H9 (cell line): Measurements from ENCODE around the gene GAGE13. TPM values are rescaled to one million over a fixed set of nuclear protein-coding genes. Genes with fewer than 3 reads are reported as not detected.

Experiments
- DNase-seq: peaks from one replicate; pipeline ENCODE4 v3.0.0-alpha.2; 2017
- H2AFZ ChIP-seq: one replicate; pipeline ENCODE4 v1.6.1; 2013; ENCODE audit warnings: mild to moderate bottlenecking, low read length, control low read depth, moderate library complexity
- H2AK5ac ChIP-seq: 2 replicates; pipeline ENCODE4 v1.6.1; 2013; ENCODE audit warnings: low read length, control low read depth, mixed read lengths; ENCODE audit not compliant: insufficient read length
- H2BK120ac ChIP-seq: one replicate; pipeline ENCODE4 v1.6.1; 2013; ENCODE audit warnings: low read depth, mild to moderate bottlenecking, low read length, control low read depth, inconsistent platforms; ENCODE audit not compliant: poor library complexity, severe bottlenecking
- H2BK12ac ChIP-seq: 2 replicates; pipeline ENCODE4 v1.6.1; 2013; ENCODE audit warnings: low read length, control low read depth, mixed read lengths, low read depth; ENCODE audit not compliant: insufficient read length
- H2BK15ac ChIP-seq: 2 replicates; pipeline ENCODE4 v1.6.1; 2013; ENCODE audit warnings: low read depth, low read length, control low read depth
- H2BK20ac ChIP-seq: one replicate; pipeline ENCODE4 v1.6.1; 2013; ENCODE audit warnings: low read depth, mild to moderate bottlenecking, low read length, control low read depth, inconsistent platforms; ENCODE audit not compliant: poor library complexity, severe bottlenecking
- H2BK5ac ChIP-seq: 2 replicates; pipeline ENCODE4 v1.6.1; 2013; ENCODE audit warnings: low read length, control low read depth, mixed read lengths; ENCODE audit not compliant: insufficient read length
- H3K14ac ChIP-seq: 2 replicates; pipeline ENCODE4 v1.6.1; 2013; ENCODE audit warnings: low read length, control low read depth; ENCODE audit not compliant: insufficient read depth
- H3K18ac ChIP-seq: 2 replicates; pipeline ENCODE4 v1.6.1; 2013; ENCODE audit warnings: low read depth, mild to moderate bottlenecking, mixed read lengths, low read length, control low read depth; ENCODE audit not compliant: insufficient read length
- H3K23ac ChIP-seq: 2 replicates; pipeline ENCODE4 v1.6.1; 2013; ENCODE audit warnings: low read length, control low read depth, mixed read lengths, low read depth; ENCODE audit not compliant: insufficient read length
- H3K23me2 ChIP-seq: 2 replicates; pipeline ENCODE4 v1.6.1; 2013; ENCODE audit warnings: low read depth, mild to moderate bottlenecking, mixed read lengths, low read length, control low read depth; ENCODE audit not compliant: insufficient read length, poor library complexity, severe bottlenecking
- H3K27ac ChIP-seq: 2 replicates; pipeline ENCODE4 v1.5.1; 2013; ENCODE audit warnings: low read length, control low read depth, mixed read lengths, low read depth; ENCODE audit not compliant: insufficient read length
- H3K27me3 ChIP-seq: 2 replicates; pipeline ENCODE4 v1.6.1; 2013; ENCODE audit warnings: low read length, control low read depth, inconsistent platforms; ENCODE audit not compliant: insufficient read depth
- H3K4ac ChIP-seq: 2 replicates; pipeline ENCODE4 v1.6.1; 2013; ENCODE audit warnings: low read depth, mild to moderate bottlenecking, control low read depth, inconsistent platforms, low read length, moderate library complexity
- H3K4me1 ChIP-seq: 2 replicates; pipeline ENCODE4 v1.6.1; 2013; ENCODE audit warnings: low read length, control low read depth, inconsistent platforms; ENCODE audit not compliant: insufficient read depth
- H3K4me2 ChIP-seq: 2 replicates; pipeline ENCODE4 v1.6.1; 2013; ENCODE audit warnings: low read length, control low read depth, mixed read lengths; ENCODE audit not compliant: insufficient read length, insufficient read depth
- H3K56ac ChIP-seq: 2 replicates; pipeline ENCODE4 v1.6.1; 2013; ENCODE audit warnings: low read depth, mild to moderate bottlenecking, mixed read lengths, low read length, control low read depth; ENCODE audit not compliant: insufficient read length
- H3K79me1 ChIP-seq: 2 replicates; pipeline ENCODE4 v1.6.1; 2013; ENCODE audit warnings: low read depth, mild to moderate bottlenecking, moderate library complexity, low read length, control low read depth, inconsistent platforms; ENCODE audit not compliant: insufficient read depth, poor library complexity, severe bottlenecking
- H3K79me2 ChIP-seq: 2 replicates; pipeline ENCODE4 v1.6.1; 2013; ENCODE audit warnings: low read length, control low read depth, inconsistent platforms; ENCODE audit not compliant: insufficient read depth
- H3K9ac ChIP-seq: 2 replicates; pipeline ENCODE4 v1.6.1; 2013; ENCODE audit warnings: low read length, control low read depth, mixed read lengths; ENCODE audit not compliant: insufficient read length; ENCODE audit errors: extremely low read depth
- H3K9me3 ChIP-seq: one replicate; pipeline ENCODE4 v1.6.1; 2013; ENCODE audit warnings: low read depth, low read length, inconsistent platforms; ENCODE audit not compliant: control insufficient read depth
- H3T11ph ChIP-seq: one replicate; pipeline ENCODE4 v1.6.1; 2013; ENCODE audit warnings: mild to moderate bottlenecking, low read length, control low read depth, inconsistent platforms
- H4K20me1 ChIP-seq: one replicate; pipeline ENCODE4 v1.6.1; 2013; ENCODE audit not compliant: control insufficient read depth, insufficient read length, insufficient read depth
- H4K5ac ChIP-seq: 2 replicates; pipeline ENCODE4 v1.6.1; 2013; ENCODE audit warnings: low read depth, mild to moderate bottlenecking, mixed read lengths, low read length, control low read depth; ENCODE audit not compliant: insufficient read length
- H4K8ac ChIP-seq: replicated peaks from 2 replicates; pipeline ENCODE4 v1.6.1; 2013; ENCODE audit warnings: low read length, control low read depth, mixed read lengths, low read depth; ENCODE audit not compliant: insufficient read length
- H4K91ac ChIP-seq: 2 replicates; pipeline ENCODE4 v1.6.1; 2013; ENCODE audit warnings: low read depth, mild to moderate bottlenecking, moderate library complexity, mixed read lengths, low read length, control low read depth; ENCODE audit not compliant: insufficient read length
- H3K27ac Mint-ChIP-seq, 3 experiments: 2 replicates in 2 of 3; 3 replicates in 1 of 3; pipeline ENCODE4 v1.8.0; 2020 to 2021; ENCODE audit warnings: mixed read lengths in 3 of 3, mild to moderate bottlenecking in 1 of 3, moderate library complexity in 1 of 3
- H3K27me3 Mint-ChIP-seq: 2 replicates; pipeline ENCODE4 v1.8.0; 2021; ENCODE audit warnings: low read depth, mild to moderate bottlenecking, moderate library complexity, mixed read lengths
- H3K36me3 Mint-ChIP-seq, 3 experiments: 2 replicates in 2 of 3; 3 replicates in 1 of 3; pipeline ENCODE4 v1.8.0; 2020 to 2021; ENCODE audit warnings: low read depth in 3 of 3, mixed read lengths in 3 of 3; ENCODE audit not compliant: insufficient read depth in 1 of 3
- H3K4me1 Mint-ChIP-seq, 2 experiments: 2 replicates each; pipeline ENCODE4 v1.8.0; 2020; ENCODE audit warnings: mixed read lengths in 2 of 2
- H3K4me3 Mint-ChIP-seq, 2 experiments: 2 replicates in 1 of 2; 3 replicates in 1 of 2; pipeline ENCODE4 v1.8.0; 2020 to 2021; ENCODE audit warnings: mild to moderate bottlenecking in 2 of 2, mixed read lengths in 2 of 2, moderate library complexity in 1 of 2
- H3K9me3 Mint-ChIP-seq, 2 experiments: 2 replicates in 1 of 2; 3 replicates in 1 of 2; pipeline ENCODE4 v1.8.0; 2020; ENCODE audit warnings: mild to moderate bottlenecking in 2 of 2, mixed read lengths in 2 of 2, moderate library complexity in 1 of 2
- WGBS: extraction: QIAGEN DNeasy Blood & Tissue Kit; methylation state at CpG from one replicate; pipeline ENCODE4 v1.1.7; 2013; ENCODE audit warnings: missing lambda C conversion rate, low lambda C conversion rate, mixed read lengths; ENCODE audit not compliant: insufficient read length; ENCODE audit errors: extremely low coverage; 5-methylcytosine and 5-hydroxymethylcytosine counted together
- total RNA-seq: library from RNA; stranded (reverse); gene quantifications from 2 replicates; pipeline ENCODE4 v1.2.1, GENCODE V29; 2021
- TF ChIP-seq, protein P1 (sequence below): fragments of 200-600 bp; sonication (generic); conservative IDR thresholded peaks from 3 replicates; pipeline ENCODE4 v1.8.0; 2021; ENCODE audit warnings: antibody characterized with exemption, mild to moderate bottlenecking

Gene GAGE13
- total RNA-seq, 1 experiment from 2014 or later: not detected

DNA sequence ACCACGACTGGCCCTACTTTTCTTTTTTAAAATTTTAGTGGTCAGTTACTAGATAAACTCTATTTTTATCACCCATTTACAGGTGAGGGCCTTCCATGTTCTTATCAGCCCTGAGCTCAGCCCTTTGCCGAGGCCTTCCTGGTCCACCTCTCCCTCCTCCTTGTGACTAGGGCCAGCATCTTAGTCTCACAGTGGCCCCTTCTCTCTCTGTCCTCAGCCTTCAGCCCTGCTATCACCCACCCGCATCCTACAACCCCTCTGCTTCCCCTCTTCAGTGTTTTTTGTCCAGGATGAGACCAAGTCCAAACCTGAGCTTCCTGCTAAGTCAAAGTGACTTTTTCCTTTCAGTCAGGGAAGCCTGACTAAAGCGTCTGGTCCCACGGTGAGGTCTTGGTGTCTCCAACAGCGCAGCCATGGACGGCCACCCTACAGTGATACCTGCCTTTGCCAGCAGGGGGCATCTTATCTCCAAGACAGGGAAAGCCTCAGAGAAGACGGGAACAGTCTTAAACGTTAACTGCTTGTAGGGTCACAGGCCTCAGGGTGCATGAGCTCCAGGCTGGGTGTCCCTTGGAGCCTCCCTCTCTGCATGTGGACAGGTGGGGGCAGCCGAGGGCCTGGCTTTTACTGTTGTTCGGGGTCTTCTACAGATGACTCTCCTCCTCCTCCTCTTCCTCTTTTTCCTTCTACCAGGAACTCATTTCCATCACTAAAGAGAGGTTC, 39.6 kb upstream of the GAGE13 start:
- Histone ChIP-seq H2BK12ac (no peak overlapping the region), H3K4ac (no peak overlapping the region), H2BK5ac (no peak overlapping the region), H3K4me2 (no peak overlapping the region), H4K5ac (no peak overlapping the region), H3K23me2 (no peaks in the 10 kb centered on the region), H3K9me3 (peaks cover 28% of the 10 kb centered on the region), H3K79me1 (no peaks in the 10 kb centered on the region), H4K20me1 (no peaks in the 10 kb centered on the region), H3K14ac (no peak overlapping the region), H3K9ac (no peak overlapping the region), H2BK15ac (no peak overlapping the region), H4K8ac (no peak overlapping the region), H3K27ac (no peak overlapping the region), H2AK5ac (no peak overlapping the region), H3T11ph (no peak overlapping the region), H3K23ac (no peak overlapping the region), H4K91ac (no peak overlapping the region), H3K4me1 (no peaks in the 10 kb centered on the region), H3K56ac (no peak overlapping the region), H3K27me3 (no peaks in the 10 kb centered on the region), H3K79me2 (no peaks in the 10 kb centered on the region), H2BK120ac (no peak overlapping the region), H2BK20ac (no peak overlapping the region), H2AFZ (no peak overlapping the region), H3K18ac (no peak overlapping the region)
- peak overlapping the region in 1 of 2 experiments; percentile 26; a peak in 1 of 5 replicates for H3K4me3 Mint-ChIP-seq
- H3K9me3 Mint-ChIP-seq: peaks cover 62 to 84% of the 10 kb centered on the region in 2 experiments
- DNase-seq: peak; percentile 78
- WGBS: no CpG with 5 or more reads among the region's 11 CpGs
- peaks cover 2% of the 10 kb centered on the region for H3K27me3 Mint-ChIP-seq
- peaks cover 0 to 2% (median 1%) of the 10 kb centered on the region in 3 experiments; a peak in 5 of 7 replicates for H3K36me3 Mint-ChIP-seq
- H3K4me1 Mint-ChIP-seq: peaks cover 5 to 6% of the 10 kb centered on the region in 2 experiments
- TF ChIP-seq, protein P1, sequence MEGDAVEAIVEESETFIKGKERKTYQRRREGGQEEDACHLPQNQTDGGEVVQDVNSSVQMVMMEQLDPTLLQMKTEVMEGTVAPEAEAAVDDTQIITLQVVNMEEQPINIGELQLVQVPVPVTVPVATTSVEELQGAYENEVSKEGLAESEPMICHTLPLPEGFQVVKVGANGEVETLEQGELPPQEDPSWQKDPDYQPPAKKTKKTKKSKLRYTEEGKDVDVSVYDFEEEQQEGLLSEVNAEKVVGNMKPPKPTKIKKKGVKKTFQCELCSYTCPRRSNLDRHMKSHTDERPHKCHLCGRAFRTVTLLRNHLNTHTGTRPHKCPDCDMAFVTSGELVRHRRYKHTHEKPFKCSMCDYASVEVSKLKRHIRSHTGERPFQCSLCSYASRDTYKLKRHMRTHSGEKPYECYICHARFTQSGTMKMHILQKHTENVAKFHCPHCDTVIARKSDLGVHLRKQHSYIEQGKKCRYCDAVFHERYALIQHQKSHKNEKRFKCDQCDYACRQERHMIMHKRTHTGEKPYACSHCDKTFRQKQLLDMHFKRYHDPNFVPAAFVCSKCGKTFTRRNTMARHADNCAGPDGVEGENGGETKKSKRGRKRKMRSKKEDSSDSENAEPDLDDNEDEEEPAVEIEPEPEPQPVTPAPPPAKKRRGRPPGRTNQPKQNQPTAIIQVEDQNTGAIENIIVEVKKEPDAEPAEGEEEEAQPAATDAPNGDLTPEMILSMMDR: peak; percentile 70
- 0 out of 7 replicates have a peak overlapping the region, but pooled peaks of 1 of the 3 experiments have one; percentile 67 for H3K27ac Mint-ChIP-seq
